GM12874 (cell line): Measurements from ENCODE around the gene NFYC.

Experiments used
- TF ChIP-seq, protein P1 (sequence below): IDR thresholded peaks from 2 replicates; pipeline ENCODE4 v1.5.1; 2011; ENCODE audit warnings: low read depth, mild to moderate bottlenecking, control low read depth, low read length, moderate library complexity; ENCODE audit not compliant: insufficient read depth

NFYC gene

DNA sequence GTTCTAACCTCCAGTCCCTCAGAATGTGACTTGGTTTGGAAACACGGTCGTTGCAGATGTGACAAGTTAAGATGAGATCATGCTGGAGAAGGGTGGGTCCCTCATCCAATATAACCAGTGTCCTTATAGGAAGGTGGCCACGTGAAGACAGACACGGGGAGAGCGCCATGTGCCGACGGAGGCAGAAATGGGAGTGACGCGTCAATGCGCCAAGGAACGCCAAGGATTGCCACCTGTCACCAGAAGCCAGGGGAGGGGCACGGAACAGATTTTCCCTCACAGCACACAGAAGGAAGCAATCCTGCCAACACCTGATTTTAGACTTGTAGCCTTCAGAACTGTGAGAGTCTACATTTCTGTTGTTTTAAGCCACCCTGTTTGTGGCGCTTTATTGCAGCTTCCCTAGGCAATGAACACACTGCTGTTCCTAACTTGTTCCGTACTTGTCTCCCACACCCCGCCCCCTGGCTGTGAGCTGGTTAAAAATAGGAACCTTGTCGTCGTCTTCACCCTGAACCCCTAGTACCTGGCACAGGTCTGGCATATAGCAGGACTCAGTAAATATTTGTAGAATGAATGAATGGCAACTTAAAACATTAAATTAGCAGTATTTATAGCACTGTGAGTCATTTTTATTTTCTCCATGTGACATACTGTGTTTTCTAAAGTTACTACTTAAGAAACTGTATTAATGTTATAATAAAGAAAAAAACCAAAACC is 40.2 kb upstream of the NFYC start:
- TF ChIP-seq, protein P1, sequence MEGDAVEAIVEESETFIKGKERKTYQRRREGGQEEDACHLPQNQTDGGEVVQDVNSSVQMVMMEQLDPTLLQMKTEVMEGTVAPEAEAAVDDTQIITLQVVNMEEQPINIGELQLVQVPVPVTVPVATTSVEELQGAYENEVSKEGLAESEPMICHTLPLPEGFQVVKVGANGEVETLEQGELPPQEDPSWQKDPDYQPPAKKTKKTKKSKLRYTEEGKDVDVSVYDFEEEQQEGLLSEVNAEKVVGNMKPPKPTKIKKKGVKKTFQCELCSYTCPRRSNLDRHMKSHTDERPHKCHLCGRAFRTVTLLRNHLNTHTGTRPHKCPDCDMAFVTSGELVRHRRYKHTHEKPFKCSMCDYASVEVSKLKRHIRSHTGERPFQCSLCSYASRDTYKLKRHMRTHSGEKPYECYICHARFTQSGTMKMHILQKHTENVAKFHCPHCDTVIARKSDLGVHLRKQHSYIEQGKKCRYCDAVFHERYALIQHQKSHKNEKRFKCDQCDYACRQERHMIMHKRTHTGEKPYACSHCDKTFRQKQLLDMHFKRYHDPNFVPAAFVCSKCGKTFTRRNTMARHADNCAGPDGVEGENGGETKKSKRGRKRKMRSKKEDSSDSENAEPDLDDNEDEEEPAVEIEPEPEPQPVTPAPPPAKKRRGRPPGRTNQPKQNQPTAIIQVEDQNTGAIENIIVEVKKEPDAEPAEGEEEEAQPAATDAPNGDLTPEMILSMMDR: no peak

DNA sequence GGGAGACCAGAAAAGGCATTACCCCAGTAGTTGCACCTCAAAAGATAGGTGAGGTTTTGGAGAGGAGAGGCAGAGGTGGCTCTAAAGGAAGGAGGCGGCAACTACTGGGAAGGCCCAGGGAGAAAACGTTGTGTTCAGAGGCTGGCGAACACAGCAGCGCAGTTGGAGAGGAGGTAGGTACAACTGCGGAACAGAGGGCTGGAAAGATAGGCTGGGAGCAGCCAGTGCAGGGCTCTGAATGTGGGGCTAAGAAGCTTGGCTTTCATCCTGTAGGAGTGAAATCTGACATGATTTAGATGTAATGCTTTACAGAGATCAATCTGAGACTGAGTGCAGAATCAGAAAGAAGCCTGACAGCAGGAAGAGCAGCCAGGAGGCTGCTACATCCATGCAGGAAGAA is 39.0 kb upstream of the NFYC start:
- TF ChIP-seq, protein P1: no peak

DNA sequence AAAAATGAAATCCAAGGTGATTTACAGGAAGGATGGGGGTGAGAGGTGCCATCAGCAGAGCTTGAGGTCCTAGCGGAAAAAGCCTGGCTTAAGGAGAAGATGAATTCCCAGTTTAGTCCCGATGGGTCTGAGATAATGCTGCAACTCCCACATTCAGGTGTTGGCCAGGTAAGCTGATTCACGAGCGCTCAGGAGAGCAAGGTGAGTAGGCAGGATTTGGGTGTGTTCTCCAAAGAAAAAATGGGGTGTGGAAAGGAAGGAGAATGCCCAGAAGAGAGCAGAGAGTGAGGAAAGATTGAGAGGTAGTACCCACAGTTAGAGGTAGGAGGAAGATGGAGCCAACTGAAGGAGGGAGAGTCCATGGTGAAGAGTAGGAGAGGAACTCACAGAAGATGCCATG is 38.5 kb upstream of the NFYC start:
- TF ChIP-seq, protein P1: no peak

DNA sequence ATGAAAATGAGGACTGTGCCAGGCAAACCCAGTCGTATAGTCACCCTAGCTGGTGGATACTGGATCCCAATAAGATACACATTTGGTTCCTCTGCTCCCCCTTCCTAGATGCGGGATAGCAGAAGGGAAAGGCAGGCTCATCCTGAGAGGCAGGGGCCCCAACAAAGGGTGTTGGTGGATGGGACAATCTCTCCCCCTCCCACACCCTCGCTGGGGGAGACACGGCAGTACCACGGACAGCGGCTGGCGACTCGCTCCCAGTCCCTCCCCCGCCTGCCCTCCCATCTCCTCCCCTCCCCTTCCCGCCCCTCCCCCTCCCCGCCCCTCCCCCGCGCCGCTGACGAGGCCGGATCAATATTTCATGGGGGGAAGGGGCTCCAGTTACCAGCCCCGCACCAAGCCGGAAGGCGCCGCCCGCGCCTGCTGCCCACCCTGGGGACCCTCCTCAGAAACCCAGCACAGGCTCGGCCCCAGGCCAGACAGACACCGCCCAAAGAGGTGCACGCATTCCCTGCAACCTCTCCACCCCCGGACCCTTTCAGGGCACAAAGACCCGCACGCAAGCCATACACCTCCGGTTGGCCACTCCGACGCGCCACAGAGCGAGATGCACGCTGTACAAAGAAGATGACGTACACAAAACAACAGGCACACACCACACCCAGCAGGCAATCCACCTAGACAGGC is 37.5 kb upstream of the NFYC start:
- TF ChIP-seq, protein P1: no peak

DNA sequence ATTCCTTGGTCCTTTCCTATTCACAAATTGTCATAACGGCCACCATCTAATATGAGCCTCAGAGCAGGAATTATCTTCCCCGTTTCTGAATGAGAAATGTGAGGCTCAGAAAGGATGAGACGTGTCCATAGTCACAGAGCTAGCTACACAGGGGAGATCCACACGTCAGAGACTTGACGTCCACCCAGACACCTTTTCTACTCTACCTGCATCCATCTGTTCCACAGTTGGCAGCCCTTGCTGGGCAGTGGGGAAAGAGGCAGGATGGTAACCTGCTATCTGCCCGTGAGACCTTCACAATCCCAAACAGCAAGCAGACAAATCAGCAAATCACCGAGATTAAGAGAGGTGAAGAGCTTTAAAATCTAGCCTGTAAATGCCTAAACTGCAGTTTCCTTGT is 34.5 kb upstream of the NFYC start:
- TF ChIP-seq, protein P1: no peak

DNA sequence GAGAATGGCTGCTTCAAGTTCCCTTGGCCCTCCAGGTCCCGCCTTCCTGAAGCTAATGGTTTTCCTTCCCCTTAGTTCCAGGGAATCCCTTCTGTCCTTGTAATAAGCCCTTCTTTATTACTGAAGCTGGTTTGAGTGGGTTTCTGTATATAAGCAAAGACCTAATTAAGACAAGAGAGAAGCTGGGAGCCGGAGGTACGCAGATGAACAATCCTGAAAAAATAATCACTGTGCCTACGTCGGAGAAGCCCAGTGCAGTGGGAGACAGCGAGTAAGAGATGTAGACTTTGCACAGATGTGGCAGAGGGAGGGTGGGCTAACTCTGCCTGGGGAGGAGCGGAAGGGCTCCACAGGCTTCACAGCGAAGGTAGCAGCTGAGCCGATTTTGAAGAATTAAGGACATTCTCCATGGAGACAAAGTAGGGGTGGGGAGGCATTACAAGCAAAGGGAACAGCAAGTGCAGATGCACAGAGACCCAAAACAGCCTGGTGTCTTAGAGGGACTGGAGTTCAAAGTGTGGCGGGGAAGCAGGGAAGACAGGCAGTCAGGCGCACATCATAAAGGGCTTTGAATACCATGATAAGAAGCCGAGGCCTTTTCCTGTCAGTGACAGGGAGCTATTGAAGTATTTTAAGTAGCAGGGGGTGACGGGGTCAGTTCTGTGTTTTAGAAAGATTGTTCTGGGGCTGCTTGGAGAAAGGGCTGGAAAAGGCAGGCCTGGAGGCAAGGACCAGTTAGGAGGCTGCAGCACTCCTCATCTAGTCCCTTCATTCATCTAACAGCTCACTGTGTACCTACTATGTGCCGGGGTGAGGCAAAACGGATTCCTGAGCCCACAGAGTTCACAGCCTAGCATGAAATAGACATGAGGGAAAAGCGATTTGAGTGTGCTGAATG is 32.5 kb upstream of the NFYC start:
- TF ChIP-seq, protein P1: no peak

DNA sequence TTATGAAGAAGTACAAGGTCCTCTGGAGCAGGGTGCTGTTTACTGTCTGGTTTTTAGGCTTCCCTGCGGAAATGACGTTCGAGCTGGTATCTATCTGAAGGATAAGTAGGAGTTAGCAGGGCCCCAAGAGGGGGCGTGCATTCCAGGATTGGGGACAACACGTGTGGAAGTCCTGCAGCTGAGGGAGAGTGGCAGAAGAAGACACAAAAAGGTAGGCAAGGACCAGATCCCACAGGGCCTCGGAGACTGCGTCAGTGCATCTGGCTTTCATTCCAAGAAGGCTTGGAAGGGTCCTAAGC is 31.9 kb upstream of the NFYC start:
- TF ChIP-seq, protein P1: no peak
